Thyroid gland (tissue), 4 donors: ENCODE results near the gene BFSP1. TPM values are rescaled to one million over a fixed set of nuclear protein-coding genes. Genes with fewer than 3 reads are reported as not detected.

ENCODE experiments used
- DNase-seq, 2 donors: peaks; one replicate each; pipeline ENCODE4 v3.0.0-alpha.2; 2019
- H3K27ac ChIP-seq, 3 donors: fragments of 200-600 bp; sonication (generic); 1 replicate in 2 of 3; 2 replicates in 1 of 3; pipeline ENCODE4 v1.5.1; 2016 to 2019; ENCODE audit warnings: mild to moderate bottlenecking in 1 of 3, moderate library complexity in 1 of 3
- H3K27me3 ChIP-seq: fragments of 200-600 bp; sonication (generic); one replicate; pipeline ENCODE4 v1.5.1; 2019
- H3K36me3 ChIP-seq, 2 donors: fragments of 200-600 bp; sonication (generic); one replicate each; pipeline ENCODE4 v1.5.1; 2016 to 2019
- H3K4me1 ChIP-seq, 2 donors: fragments of 200-600 bp; sonication (generic); one replicate each; pipeline ENCODE4 v1.5.1; 2017 to 2019
- H3K4me3 ChIP-seq, 3 donors: fragments of 200-600 bp; sonication (generic); replicated peaks in 1 of 3; 1 replicate in 2 of 3; 2 replicates in 1 of 3; pipeline ENCODE4 v1.5.1; 2016; ENCODE audit warnings: mild to moderate bottlenecking in 1 of 3
- H3K9me3 ChIP-seq: fragments of 200-600 bp; sonication (generic); one replicate; pipeline ENCODE4 v1.5.1; 2017
- POLR2A ChIP-seq, 2 donors: fragments of 450-650 bp; IDR thresholded peaks; one replicate each; pipeline ENCODE4 v1.6.1; 2017; ENCODE audit warnings: antibody characterized with exemption in 2 of 2, mild to moderate bottlenecking in 2 of 2, moderate library complexity in 1 of 2
- WGBS, 2 donors: methylation state at CpG; one replicate each; pipeline ENCODE4 v1.1.5; 2017; 5-methylcytosine and 5-hydroxymethylcytosine counted together
- intact Hi-C: fragments of 100-400 bp; cut with DNase I; formaldehyde crosslinking; loops from one replicate; pipeline ENCODE4 v1.15.1; 2023
- total RNA-seq, 4 donors: library from RNA; depleted of rRNA; stranded (reverse); fragments of >200 nt; gene quantifications; one replicate each; pipeline ENCODE4 v1.2.3, GENCODE V29; 2016
- TF ChIP-seq, protein P1 (sequence below), 6 experiments: fragments of 200-600 bp in 3 of 6; fragments of 450-650 bp in 3 of 6; sonication (generic) in 3 of 6; IDR thresholded peaks; one replicate each; pipeline ENCODE4 v1.5.1; 2016 to 2019; ENCODE audit warnings: antibody characterized with exemption in 6 of 6, mild to moderate bottlenecking in 2 of 6, inconsistent platforms in 1 of 6, moderate library complexity in 1 of 6

The BFSP1 gene
- total RNA-seq, 4 donors from 2014 or later: 2.7 to 8.7 (median 4.2) TPM

- TF ChIP-seq, protein P1, sequence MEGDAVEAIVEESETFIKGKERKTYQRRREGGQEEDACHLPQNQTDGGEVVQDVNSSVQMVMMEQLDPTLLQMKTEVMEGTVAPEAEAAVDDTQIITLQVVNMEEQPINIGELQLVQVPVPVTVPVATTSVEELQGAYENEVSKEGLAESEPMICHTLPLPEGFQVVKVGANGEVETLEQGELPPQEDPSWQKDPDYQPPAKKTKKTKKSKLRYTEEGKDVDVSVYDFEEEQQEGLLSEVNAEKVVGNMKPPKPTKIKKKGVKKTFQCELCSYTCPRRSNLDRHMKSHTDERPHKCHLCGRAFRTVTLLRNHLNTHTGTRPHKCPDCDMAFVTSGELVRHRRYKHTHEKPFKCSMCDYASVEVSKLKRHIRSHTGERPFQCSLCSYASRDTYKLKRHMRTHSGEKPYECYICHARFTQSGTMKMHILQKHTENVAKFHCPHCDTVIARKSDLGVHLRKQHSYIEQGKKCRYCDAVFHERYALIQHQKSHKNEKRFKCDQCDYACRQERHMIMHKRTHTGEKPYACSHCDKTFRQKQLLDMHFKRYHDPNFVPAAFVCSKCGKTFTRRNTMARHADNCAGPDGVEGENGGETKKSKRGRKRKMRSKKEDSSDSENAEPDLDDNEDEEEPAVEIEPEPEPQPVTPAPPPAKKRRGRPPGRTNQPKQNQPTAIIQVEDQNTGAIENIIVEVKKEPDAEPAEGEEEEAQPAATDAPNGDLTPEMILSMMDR (IDR thresholded peaks at IDR 0.05): no peak
- no peak for TF ChIP-seq POLR2A (IDR thresholded peaks at IDR 0.05)
- Histone ChIP-seq H3K27ac (no peak overlapping the region), H3K9me3 (no peaks in the 10 kb centered on the region), H3K4me1 (peaks cover 8 to 12% of the 10 kb centered on the region in 2 donors), H3K36me3 (no peaks in the 10 kb centered on the region), H3K27me3 (no peaks in the 10 kb centered on the region), H3K4me3 (no peak overlapping the region)
- 37 to 57% methylated on average over 1 of the region's 1 CpG for WGBS, 2 donors
- intact Hi-C loops: loop anchor here (5.0 kb wide), 1 partner anchor 84 kb away; no protein-coding TSS in a partner anchor
- DNase-seq: no peak
Measured at GRCh38 chr20:17533396-17533795, 2.2 kb upstream of the BFSP1 start.

GRCh38 chr20:17531665-17532025 is 466 bp upstream of the BFSP1 start:
- Histone ChIP-seq H3K27ac (peak overlapping the region; percentile 71 to 83 (median 80)), H3K4me1 (peaks cover 4 to 7% of the 10 kb centered on the region in 2 donors), H3K27me3 (no peaks in the 10 kb centered on the region), H3K36me3 (no peaks in the 10 kb centered on the region), H3K4me3 (peak overlapping the region in 2 of 3 donors; percentile 35 to 60), H3K9me3 (no peaks in the 10 kb centered on the region)
- TF ChIP-seq, protein P1 (IDR thresholded peaks at IDR 0.05): no peak
- no peak for TF ChIP-seq POLR2A (IDR thresholded peaks at IDR 0.05)
- 57 to 61% methylated on average over 5 of the region's 5 CpGs for WGBS, 2 donors
- intact Hi-C loops: loop anchor here (5.0 kb wide), 1 partner anchor 86 kb away; no protein-coding TSS in a partner anchor
- DNase-seq: no peak

DNA sequence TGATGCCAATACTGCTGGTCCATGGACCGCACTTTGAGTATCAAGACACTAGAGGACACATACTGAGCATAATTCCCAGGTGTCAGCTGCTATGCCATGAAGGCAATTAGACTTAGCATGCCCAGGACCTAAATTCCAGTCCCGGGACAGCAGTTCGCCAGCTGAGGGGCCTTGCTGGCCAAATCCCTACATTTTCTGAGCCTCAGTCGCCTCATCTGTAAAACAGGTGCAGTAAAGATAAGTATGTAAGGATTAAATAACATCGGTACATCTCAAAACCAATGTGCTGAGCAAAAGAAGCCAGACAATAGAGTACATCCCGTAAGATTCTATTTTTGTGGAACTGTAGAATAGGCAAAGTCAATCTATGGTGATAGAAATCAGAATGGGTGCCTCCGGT is 1.0 kb downstream of the BFSP1 start:
- 93 to 94% methylated on average over 7 of the region's 7 CpGs for WGBS, 2 donors
- Histone ChIP-seq H3K4me3 (peak overlapping the region in 1 of 3 donors; percentile 60), H3K9me3 (no peaks in the 10 kb centered on the region), H3K27me3 (no peaks in the 10 kb centered on the region), H3K4me1 (peaks cover 4 to 7% of the 10 kb centered on the region in 2 donors), H3K36me3 (no peaks in the 10 kb centered on the region), H3K27ac (no peak overlapping the region)
- intact Hi-C loops: loop anchor here (5.0 kb wide), 1 partner anchor 87 kb away; no protein-coding TSS in a partner anchor
- no peak for DNase-seq
- TF ChIP-seq, protein P1 (IDR thresholded peaks at IDR 0.05): no peak
- TF ChIP-seq POLR2A (IDR thresholded peaks at IDR 0.05): no peak

DNA sequence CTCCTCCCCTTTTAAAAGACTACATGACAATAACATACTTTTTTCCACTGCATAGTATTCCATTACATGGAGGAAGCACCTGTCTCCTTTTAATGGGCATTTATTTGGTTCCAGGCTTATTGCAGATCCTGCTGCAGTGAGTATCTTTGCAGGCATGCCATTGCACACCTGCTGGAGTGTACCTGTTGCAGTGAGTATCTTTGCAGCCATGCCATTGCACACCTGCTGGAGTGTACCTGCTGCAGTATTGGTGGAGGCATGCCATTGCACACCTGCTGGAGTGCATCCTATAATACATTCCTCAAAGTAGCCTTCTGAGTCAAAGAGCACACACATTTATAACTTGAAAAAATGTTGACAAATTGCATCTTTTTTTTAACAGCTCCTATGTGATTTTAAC is 1.6 kb downstream of the BFSP1 start:
- intact Hi-C loops: no loop called here
- no peak overlapping the region for H3K4me3 ChIP-seq
- H3K36me3 ChIP-seq: no peaks in the 10 kb centered on the region
- no peaks in the 10 kb centered on the region for H3K27me3 ChIP-seq
- no peak for TF ChIP-seq POLR2A (IDR thresholded peaks at IDR 0.05)
- TF ChIP-seq, protein P1 (IDR thresholded peaks at IDR 0.05): no peak
- no peak for DNase-seq
- H3K27ac ChIP-seq: no peak overlapping the region
- H3K4me1 ChIP-seq: peaks cover 4 to 8% of the 10 kb centered on the region in 2 donors
- no peaks in the 10 kb centered on the region for H3K9me3 ChIP-seq

DNA sequence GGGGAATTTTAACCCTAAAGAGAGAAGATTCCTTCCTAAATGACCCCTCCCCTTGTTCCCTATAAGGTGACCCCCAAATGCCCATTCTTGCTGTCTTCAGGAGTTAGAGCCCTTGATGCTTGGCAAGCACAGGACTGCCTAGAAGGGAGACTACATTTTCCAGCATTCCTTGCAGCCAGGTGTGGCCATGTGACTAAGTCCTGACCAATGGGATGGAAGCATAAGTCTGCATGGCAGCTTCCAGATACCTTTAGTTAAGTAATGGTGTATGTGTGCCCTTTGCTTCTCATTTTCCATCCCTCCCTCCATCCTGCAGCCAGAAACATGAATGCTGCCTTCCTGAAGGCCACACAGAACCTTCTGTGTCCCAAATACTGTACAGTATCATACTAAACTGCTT is 5.5 kb downstream of the BFSP1 start:
- DNase-seq: peak; percentile 37 to 42
- H3K27me3 ChIP-seq: no peaks in the 10 kb centered on the region
- H3K9me3 ChIP-seq: no peaks in the 10 kb centered on the region
- H3K36me3 ChIP-seq: no peaks in the 10 kb centered on the region
- H3K4me1 ChIP-seq: peaks cover 0 to 8% of the 10 kb centered on the region in 2 donors
- H3K27ac ChIP-seq: no peak overlapping the region
- TF ChIP-seq POLR2A (IDR thresholded peaks at IDR 0.05): no peak
- TF ChIP-seq, protein P1 (IDR thresholded peaks at IDR 0.05): no peak
- intact Hi-C loops: no loop called here
- H3K4me3 ChIP-seq: no peak overlapping the region
